GM19397 (cell line): ENCODE data around the gene ITPRIP.

Source experiments
- ATAC-seq: cut with Tn5 transposase; IDR thresholded peaks from one replicate; pipeline ENCODE4 v1.9.1; 2021; ENCODE audit warnings: mild to moderate bottlenecking, moderate library complexity; ENCODE audit not compliant: unreplicated experiment

The ITPRIP gene

DNA sequence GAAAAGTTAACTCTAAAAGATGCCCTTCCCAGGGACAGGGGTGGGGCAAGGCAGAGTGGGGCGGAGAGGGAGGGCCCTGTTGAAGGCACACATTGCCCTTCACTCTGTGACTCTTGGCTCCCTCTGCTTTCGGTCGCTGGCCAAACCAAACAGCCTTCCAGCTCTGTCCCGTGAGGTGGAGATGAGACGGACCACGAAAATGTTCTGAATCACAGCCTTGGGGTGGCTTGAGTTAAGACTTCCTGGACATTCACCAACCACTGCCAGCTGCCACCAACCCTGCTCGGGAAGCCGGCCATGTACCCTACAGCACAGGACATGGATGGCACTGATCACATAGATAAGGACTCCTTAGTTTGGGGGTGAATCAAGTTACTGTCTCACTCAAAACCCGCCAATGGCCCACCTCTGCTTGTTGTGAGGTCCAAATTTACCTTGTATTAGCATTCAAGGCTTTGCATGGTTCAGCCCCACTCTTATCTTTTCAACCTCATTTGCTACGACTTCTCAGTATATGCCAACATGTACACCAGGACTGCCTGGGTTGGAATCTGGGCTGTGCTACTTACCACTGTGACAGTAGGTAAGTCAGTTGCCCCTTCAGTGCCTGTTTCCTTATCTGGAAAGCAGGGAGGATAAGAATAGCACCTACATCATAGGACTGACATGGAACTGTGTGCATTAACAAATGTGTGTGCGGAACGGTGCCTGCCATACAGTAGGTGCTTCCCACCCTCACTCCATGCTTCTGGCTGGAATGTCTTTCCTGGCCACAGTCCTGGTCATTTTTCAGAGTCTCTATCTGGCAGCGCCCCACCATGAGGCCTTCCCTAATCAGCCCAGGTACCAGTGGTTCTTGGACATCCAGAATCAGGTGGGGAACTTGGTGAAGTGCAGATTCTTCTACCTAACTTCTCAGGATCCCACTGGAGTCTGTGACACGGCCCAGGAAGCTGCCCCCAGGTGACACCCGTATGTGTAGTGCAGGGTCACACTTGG, 28.0 kb downstream of the ITPRIP start:
- no peak for ATAC-seq

DNA sequence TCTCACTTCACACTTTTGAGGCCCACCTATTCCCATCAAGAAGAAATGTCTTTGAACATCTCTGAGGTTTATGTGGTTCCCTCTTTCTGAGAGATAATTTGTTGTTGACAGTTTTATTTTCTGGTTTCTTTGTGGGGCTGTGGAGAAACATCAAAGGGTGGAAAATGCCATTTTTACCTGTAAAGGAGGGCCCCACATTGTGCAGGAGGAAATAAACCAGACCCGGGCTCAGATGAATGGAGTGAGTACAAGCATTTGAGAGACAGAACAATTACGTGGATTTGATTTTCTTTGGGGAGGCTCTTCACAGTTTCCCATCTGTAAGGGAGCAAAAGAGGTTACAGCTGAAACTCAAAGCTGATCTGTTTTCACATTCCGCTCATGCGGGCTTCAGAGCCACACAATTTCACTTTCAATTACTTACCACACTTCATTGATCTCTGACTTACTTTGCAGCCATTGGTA, 29.8 kb downstream of the ITPRIP start:
- peak; percentile 72 for ATAC-seq

DNA sequence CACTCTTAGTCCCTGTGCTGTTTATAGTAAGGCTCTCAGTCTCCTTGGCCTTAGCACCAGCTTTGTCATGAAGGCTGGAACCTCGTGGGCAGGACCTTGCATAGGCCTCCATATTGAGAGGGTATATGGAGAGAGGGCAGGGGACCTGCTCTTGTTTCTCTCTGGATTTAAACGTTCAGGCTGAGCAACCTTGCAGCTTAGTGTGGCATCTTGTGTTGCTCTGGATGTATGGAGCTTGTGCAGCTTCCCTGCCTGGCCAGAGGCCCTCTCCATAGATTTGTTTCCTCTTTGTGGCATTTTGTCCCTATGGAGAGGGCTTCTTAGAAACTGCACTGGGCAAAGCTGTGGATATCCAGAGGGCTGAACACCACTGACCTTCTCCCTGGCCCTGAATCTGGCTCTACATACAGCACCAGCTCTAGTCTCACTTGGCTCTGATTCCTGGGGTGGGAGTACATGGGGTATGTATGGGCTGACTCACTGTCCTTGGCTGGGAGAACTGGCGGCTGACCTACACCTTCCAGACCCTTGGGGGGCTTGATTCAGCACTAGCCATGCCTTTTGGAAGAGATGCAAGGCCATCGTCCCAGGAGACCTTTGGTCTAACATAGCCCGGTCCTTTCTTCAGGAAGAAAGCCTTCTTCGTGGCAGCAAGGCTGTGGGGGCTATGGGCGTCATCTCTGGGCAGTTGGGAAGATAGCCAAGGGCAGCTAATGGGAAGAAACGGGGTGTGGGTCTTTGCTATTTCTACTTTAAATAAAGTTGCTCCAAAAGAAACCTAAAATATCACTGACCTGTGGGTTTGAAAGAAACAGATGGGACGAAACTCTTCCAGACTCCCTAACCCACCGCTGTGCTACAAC, 30.5 kb downstream of the ITPRIP start:
- no peak for ATAC-seq

DNA sequence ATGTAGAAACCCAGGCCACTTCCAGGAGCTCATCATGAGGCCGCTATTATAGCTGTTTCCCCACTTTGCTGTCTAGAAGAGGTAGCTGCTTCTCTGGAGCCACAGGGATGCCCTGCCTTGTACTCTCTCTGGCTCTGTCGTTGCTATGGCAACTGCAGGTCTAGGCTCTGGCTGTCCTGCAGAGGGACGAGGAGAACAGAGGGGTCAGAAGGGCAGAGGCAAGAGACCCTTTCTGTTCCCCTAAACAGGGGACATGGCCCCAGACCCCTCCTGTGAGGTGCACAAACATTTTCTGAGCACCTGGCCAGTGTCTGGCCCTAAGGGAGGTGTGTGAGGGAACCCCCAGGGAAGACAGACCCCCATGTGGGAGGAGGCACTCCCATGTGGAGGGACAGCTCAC, 31.4 kb downstream of the ITPRIP start:
- no peak for ATAC-seq

DNA sequence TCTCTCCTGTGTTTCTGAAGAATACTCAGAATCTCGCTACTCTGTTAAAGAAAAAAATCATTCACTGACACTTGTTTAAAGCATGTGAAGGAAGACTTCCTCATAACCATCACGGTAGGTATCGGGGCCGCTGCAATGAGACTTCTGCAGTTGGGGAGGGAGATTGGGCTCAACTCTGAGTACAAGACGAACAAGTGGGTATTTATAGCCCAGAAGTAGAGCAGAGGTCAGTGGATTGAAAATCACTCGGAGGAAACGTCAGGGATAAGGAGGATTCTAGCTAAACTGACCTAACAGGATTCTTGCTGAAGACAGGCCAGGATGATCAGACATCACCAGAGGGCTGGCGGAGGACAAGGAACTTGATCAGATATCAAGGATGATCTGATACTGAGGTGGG, 33.3 kb downstream of the ITPRIP start:
- ATAC-seq, result no peak

DNA sequence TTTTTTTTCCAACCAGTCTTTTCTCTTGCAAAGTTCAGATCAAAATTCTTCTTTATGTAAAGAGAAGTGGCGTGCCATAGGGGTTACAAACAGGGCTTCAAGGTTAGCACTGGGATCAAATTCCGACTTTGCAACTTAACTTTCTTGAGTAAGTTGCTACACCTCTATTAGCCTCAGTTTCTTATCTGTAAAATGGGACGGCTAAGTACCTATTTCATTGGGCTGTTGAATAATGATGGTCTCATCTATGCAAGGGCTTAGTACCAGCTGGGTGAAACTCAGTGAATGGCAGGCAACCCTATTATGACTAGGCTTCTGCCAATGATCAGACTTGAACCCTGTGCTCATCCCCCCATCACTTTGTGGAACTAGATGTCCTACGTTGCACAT, 33.9 kb downstream of the ITPRIP start:
- no peak for ATAC-seq

DNA sequence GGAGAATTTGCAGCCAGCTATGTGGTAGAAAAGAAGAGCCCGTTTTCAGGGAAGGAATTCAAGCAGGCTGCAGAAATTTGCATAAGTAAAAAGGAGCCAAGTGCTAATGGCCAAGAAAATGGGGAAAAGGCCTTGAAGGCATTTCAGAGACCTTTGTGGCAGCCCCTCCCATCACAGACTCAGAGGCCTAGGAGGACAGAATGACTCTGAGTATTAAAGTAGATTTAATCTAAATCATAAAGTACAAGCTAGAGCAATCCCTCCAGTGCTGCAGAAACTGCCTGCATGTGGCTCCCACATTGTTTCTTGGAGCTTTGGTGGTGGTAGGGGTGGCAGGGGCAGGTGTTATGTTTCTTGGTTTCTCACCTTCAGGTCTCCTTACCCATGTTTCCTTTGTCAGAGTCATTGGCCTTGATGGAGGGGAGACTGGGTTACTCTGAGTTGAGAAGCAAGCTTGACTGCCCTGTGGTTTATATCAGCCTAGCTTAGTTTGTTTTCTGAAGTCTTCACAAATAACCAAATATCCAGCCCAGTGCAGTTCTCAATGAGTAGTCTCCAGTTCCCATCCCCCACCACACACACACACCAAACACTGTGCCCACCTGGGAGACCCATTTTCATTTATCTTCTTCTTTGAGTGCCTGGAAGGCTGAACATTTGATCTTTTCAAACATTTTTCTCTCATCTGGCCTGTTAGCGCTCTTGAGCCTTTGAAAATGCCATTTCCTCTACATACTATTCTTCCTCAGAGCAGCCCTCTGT, 34.5 kb downstream of the ITPRIP start:
- ATAC-seq, result no peak

DNA sequence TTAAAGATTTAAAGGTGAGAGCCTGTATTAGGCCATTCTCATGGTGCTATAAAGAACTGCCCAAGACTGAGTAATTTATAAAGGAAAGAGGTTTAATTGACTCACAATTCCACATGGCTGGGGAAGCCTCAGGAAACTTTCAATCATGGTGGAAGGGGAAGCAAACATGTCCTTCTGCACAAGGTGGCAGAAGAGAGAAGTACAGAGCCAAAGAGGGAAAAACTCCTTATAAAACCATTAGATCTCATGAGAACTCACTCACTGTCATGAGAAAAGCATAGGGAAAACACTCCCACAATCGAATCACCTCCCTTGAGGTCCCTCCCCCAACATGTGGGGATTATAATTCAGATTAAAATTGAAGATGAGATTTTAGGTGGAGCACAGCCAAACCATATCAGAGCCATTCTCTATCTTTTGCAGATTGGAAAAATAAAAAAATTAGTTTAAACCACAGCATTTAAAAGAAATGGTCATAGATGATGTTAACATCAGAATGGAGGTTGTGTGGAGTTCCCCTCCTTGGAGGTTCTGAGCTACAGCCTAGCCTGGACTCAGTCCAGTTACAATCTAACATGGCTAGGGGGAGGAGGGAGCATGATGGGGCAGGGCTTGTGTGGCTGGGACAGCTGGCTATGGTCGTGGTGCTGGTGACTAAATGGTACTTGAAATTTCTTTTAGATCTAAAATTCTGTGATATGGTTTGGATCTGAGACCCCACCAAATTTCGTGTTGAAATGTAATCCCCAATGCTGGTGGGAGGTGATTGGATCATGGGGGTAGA, 36.2 kb downstream of the ITPRIP start:
- no peak for ATAC-seq

DNA sequence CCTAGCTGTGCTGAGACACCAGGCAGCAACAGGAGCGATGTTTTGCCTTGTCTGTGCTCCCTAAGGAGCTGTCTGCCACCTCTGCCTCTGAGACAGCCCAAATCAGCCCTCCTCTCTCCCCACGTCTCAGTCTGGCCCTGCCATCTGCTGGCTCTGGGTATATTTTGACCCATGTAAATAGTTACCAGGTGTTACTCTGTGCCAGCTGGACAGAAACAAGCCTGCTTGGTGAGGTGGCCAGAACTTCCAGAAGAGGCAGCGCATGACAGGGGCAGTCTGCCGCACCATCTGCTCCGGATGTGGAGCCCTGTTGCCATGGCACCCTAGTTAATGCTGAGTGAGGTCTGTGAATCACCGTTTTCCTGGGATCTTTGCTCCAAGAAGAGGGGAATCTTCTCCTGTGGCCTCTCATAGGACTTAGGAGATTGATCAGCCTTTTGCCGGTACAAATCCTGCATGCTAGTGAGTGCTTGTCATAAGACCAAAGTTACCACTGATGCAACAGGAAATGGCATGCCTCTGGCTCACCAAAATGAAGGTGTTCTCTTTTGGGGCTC, 37.5 kb downstream of the ITPRIP start:
- ATAC-seq, result no peak

DNA sequence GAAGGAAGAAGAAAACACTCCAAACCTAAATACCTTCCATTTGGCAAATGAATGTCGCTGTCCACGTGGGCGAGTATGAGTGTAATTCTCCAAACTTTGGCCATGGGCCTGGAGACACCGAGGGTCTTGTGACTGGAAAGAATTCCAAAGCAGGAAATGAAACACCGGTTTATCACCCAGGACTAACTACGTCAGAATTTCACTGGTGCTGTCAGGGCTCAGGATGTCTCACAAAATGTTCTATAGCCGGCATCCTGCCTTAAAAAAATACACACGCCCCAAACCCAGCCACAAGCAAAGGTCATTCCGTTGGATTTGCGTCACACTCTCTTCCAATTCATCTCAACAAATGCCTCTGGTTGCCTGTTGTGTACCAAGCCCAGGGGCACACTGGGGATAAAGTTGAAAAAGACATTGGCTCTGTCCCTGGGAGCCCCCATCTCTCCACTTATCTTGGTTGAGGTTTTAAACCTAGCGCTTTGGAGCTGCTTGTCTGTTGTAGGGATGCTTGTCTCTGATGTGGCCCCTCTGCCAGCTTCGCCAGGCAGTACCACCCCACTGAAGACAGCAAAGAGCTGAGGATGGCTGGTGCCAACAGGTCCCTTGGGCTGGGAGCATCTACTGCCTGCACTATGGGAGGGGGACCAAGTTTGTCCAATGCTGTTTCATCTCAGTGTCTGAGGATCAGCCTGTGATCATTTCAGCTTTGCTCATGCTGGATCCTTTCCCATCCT, 38.1 kb downstream of the ITPRIP start:
- no peak for ATAC-seq

DNA sequence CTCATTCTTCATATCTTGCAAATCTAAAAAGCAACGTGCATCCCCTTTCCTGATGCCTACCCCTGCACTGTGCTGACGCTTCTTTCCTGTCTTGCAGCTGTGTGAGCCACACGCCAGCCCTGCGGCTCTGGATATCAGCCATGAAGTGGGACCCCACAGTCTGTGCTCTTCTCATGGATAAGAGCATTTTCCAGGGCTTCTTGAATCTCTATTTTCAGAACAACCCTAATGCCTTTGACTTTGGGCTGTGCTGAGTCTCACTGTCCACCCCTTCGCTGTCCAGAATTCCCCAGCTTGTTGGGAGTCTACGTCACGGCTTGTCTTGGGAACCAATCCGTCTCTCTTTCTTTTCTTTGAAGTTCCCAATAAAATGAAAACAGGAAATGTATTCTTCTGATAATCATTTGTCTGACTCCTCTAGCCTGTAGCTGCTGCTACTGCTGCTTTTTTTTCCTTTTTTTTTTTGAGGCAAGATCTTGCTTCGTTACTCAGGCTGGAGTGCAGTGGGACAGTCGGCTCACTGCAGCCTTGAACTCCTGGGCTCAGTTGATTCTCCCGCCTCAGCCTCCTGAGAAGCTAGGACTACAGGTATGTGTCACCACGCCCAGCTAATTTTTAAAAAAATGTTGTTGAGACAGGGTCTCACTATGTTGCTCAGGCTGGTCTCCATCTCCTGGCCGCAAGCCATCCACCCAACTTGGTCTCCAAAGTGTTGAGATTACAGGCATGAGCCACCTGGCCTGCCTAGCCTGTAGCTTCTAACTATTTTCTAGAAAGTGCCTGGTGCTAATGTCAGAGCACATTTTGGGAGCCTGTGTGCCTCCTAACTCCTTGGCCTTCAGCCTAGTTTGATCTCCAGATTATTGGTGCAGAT, 39.0 kb downstream of the ITPRIP start:
- ATAC-seq, result no peak

DNA sequence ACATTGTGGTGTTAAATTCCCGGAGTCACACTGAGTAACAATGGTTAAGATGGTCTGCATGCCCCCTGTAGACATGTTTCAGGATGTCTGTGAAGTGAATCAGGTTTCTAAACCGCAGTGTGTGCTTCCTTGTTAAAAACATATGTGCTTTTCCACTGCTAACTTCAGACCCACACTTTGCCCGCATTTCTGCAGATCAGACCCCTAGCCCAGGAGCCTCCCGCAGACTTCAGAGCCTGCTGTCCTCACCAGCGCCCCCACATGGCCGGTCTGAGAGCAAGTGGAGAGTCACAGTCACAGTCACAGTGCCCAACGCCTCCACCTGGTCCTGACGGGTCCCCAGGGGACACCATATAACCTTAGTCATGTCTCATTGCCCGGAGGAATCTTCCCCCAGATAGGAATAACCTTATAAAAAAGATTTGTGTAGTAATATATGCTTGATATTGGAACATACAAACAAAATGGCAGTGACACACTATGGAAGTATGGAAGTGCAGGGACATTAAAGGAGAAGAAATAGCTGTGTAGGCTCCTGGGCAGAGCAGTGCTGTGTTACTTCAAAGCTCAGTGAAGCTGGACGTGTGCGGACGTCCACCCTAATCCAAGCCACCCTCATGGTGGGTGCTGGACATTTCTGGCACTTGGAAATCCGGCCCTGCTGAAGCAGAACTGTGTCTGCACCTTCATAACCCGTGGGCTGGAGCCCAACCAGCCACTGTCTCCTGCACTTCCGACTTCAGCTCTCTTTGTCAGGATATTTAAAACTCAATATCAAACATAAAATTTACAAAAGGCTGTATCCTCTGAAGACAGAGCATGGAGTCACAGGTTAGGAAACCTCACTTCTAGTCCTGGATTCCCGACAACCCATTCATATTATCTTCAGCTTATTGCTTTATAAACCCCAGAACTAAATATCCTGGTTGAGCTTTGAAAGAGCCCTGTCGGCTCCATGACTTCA, 40.3 kb downstream of the ITPRIP start:
- no peak for ATAC-seq

DNA sequence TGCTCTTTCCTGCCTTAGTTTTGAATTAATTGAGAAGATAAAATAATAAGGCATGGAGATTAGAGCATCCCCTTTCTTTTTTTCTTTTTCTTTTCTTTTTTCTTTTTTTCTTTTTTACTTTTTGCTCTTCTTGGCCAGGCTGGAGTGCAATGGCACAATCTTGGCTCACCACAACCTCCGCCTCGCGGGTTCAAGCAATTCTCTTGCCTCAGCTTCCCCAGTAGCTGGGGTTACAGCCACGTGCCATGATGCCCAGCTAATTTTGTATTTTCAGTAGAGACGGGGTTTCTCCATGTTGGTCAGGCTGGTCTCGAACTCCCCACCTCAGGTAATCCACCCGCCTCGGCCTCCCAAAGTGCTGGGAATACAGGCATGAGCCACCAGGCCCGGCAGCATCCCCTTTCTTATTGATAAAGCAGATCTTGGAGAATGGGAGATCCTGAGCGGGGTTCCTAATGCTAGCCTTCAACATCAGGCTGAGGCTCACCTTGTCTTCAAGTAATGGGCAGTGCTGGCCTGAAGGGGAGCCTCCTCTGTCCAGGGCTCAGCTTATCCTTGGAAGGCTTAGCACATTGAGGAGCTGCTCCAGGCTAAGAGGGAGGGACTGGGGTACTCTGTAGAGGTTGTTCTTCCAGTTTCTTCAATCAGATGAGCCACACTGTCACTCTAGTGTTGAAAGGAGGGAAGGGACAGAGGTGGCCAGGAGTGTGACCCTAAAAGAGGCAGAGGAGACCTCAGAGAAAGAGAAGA, 41.4 kb downstream of the ITPRIP start:
- no peak for ATAC-seq

DNA sequence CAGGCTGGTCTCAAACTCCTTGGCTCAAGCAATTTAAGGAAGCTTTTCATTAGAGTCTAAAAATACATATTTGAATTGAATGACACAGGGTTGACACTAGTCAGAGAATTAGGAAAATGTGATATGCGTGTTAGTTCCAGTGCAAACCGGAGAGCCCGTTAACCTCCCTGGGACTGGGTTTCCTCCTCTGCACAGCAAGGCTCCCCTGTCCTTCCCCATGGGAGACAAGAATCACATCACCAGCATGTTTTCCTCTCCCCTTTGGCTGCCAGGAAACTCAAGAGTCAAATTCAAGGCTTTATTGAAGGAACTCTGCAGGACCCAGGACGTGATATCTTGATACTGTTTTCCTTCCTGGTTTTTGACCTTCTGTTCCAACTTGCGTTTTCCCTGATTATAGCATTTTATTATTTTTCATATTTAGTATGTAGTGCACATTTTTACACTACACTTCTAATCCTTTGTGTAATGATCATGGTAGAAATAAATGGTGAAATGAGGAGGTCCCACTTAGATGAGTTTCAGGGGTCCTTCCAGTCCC, 44.4 kb downstream of the ITPRIP start:
- ATAC-seq, result no peak

DNA sequence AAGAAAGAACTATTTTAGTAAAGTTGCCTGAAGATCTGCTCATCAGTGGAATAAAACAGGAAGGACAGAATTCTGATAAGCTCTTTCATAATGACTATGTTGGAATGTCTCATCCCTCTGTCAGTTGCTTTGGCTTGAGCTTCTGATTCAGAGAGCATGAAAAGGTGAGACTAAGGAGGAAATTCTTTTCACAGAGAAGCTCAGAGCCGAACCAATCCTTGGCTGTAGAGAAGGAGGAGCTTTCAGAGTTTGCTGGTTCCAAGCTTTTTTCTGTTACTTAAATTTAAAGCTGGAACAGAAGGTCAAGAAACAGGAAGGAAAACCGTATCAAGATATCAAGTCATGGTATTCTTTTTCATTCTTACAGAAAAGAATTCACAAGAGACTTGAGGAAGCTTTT, 45.3 kb downstream of the ITPRIP start:
- no peak for ATAC-seq

DNA sequence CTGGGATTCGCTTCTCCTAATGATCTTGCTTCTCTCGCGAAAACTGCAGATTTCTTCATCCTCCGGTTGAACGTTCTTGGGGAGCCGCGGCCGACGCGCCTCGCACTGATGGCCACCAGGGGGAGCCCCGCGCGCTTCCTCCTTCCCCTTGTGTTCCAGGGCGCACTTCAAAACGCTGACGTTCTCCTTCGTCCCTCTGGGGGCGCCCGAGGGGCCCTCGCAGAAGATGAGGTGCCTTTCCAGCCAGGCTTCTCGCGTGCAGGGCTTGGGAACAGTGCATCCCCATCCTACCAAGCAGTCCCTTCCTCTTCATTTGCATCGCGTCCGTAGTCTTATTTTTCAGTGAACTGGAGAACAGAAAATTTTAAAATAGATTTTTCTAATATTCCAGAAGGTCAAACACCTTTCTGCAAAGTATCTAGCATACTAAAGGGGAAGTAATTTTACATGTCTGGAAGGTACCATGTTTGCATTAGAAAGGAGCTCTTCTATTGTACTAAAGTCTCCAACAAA, 46.8 kb downstream of the ITPRIP start:
- peak; percentile 96 for ATAC-seq
